GM12892 (cell line): ENCODE results near the gene ARRDC1.

Source experiments
- POLR2A ChIP-seq: IDR thresholded peaks from 2 replicates; pipeline ENCODE4 v1.6.1; 2011; ENCODE audit warnings: low read depth, low read length, control low read depth
- POLR2AphosphoS5 ChIP-seq: IDR thresholded peaks from 2 replicates; pipeline ENCODE4 v1.6.1; 2011; ENCODE audit warnings: low read depth, low read length, control low read depth
- TAF1 ChIP-seq: IDR thresholded peaks from 2 replicates; pipeline ENCODE4 v1.6.1; 2011; ENCODE audit warnings: low read depth, mild to moderate bottlenecking, control low read depth, low read length, borderline replicate concordance

DNA sequence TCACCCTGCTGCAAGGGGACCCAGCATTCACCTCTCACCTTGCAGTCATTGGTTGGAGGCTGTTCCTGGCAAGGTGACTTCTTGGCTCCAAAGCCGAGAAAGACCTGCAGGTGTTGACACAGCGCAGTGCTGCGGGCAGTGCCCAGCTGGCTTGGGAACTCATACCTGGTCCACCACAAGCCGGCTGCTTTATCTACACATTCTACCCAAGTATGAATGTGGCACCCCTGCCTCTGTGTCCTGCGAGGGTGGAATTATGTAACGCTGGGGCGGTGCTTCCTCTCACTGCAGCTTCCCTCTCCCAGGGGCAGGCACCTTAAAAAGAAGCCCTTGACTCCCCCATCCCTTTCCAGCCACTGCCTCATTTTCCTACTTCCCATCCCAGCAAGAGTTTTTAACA lies 12.7 kb upstream of the ARRDC1 start:
- no peak for TF ChIP-seq POLR2A
- no peak for TF ChIP-seq POLR2AphosphoS5
- no peak for TF ChIP-seq TAF1
